HCT116 (cell line): ENCODE data around the gene PARD6G. TPM values are rescaled to one million over a fixed set of nuclear protein-coding genes. Genes with fewer than 3 reads are reported as not detected.

Experiments
- ATAC-seq: fragments of 200-7000 bp; cut with Tn5 transposase; 2 replicates; pipeline ENCODE4 v1.9.1; 2020; ENCODE audit warnings: mild to moderate bottlenecking, moderate library complexity
- BruUV-seq: library from RNA; stranded (reverse); fragments of 400-500 nt; replicated peaks from 2 replicates; lab custom pipeline; 2021; lab: Mats Ljungman, UMichigan
- CTCF ChIA-PET: fragments of 300-600 bp; sonication (Branson Sonifier 250); formaldehyde crosslinking; loops from one replicate; lab custom pipeline; 2021; ENCODE audit warnings: antibody characterized with exemption; lab: Charles Lee
- POLR2A ChIA-PET: fragments of 300-600, 350-600 bp; sonication (Branson Sonifier 250); formaldehyde crosslinking; loops from one replicate; lab custom pipeline; 2021; ENCODE audit warnings: antibody characterized with exemption; lab: Charles Lee
- RAD21 ChIA-PET, 2 experiments: fragments of 300-600 bp; sonication (Branson Sonifier 250); formaldehyde crosslinking; loops; one replicate each; lab custom pipeline; 2023; ENCODE audit warnings: low total read pairs in 2 of 2; ENCODE audit not compliant: uncharacterized antibody in 2 of 2, unreplicated experiment in 2 of 2, low non-redundant PET in 1 of 2; lab: Charles Lee
- DNase-seq: peaks from one replicate; pipeline ENCODE4 v3.0.0-alpha.2; 2010; ENCODE audit warnings: low read depth, low spot score
- H2AFZ ChIP-seq: fragments of 200-600 bp; shearing (Covaris generic), sonication (generic); 2 replicates; pipeline ENCODE4 v1.6.1; 2017; ENCODE audit warnings: low read depth, mixed run types, mixed read lengths, antibody characterized with exemption, low read length; ENCODE audit not compliant: poor library complexity, severe bottlenecking
- H3K27ac ChIP-seq: 2 replicates; pipeline ENCODE4 v1.5.1; 2012; ENCODE audit warnings: low read depth, low read length
- H3K27me3 ChIP-seq: fragments of 200-600 bp; sonication (generic); 2 replicates; pipeline ENCODE4 v1.6.1; 2016; ENCODE audit warnings: mixed run types, low read length, mixed read lengths; ENCODE audit not compliant: insufficient read depth
- H3K36me3 ChIP-seq, 2 experiments: fragments of 200-500 bp in 1 of 2; fragments of 200-600 bp in 1 of 2; sonication (Bioruptor generic) in 1 of 2; sonication (generic) in 1 of 2; 2 replicates each; pipeline versions ENCODE4 v1.5.1 to v1.6.1; 2014 to 2016; ENCODE audit warnings: low read length in 2 of 2, inconsistent platforms in 1 of 2, mixed read lengths in 1 of 2, mixed run types in 1 of 2; ENCODE audit not compliant: insufficient read depth in 2 of 2, control insufficient read depth in 1 of 2
- H3K4me1 ChIP-seq, 2 experiments: fragments of 200-600 bp in 1 of 2; sonication (generic) in 1 of 2; 2 replicates each; pipeline versions ENCODE4 v1.5.1 to v1.6.1; 2012 to 2017; ENCODE audit warnings: low read length in 2 of 2, inconsistent platforms in 1 of 2, mild to moderate bottlenecking in 1 of 2, mixed read lengths in 1 of 2, mixed run types in 1 of 2, moderate library complexity in 1 of 2; ENCODE audit not compliant: insufficient read depth in 2 of 2, control insufficient read depth in 1 of 2
- H3K4me2 ChIP-seq: fragments of 200-600 bp; sonication (generic); 2 replicates; pipeline ENCODE4 v1.6.1; 2017; ENCODE audit warnings: mixed run types, low read length, mixed read lengths
- H3K4me3 ChIP-seq, 2 experiments: fragments of 200-600 bp in 1 of 2; sonication (generic) in 1 of 2; replicated peaks in 1 of 2; 2 replicates each; pipeline ENCODE4 v1.5.1; 2011 to 2016; ENCODE audit warnings: low read length in 2 of 2, control low read depth in 1 of 2, low read depth in 1 of 2, mild to moderate bottlenecking in 1 of 2, mixed read lengths in 1 of 2, mixed run types in 1 of 2
- H3K79me2 ChIP-seq: fragments of 200-600 bp; sonication (generic); 2 replicates; pipeline ENCODE4 v1.6.1; 2017; ENCODE audit warnings: mild to moderate bottlenecking, mixed run types, low read length, moderate library complexity, mixed read lengths; ENCODE audit not compliant: insufficient read depth
- H3K9ac ChIP-seq: fragments of 200-600 bp; sonication (generic); 2 replicates; pipeline ENCODE4 v1.6.1; 2016; ENCODE audit warnings: low read length, mixed read lengths
- H3K9me2 ChIP-seq: fragments of 200-600 bp; sonication (generic), shearing (Covaris generic); 2 replicates; pipeline ENCODE4 v1.6.1; 2017; ENCODE audit warnings: mixed run types, mild to moderate bottlenecking, moderate library complexity; ENCODE audit not compliant: insufficient read depth
- H3K9me3 ChIP-seq, 2 experiments: fragments of 200-500 bp in 1 of 2; fragments of 200-600 bp in 1 of 2; sonication (Bioruptor generic) in 1 of 2; sonication (generic) in 1 of 2; 2 replicates each; pipeline ENCODE4 v1.6.1; 2014 to 2017; ENCODE audit warnings: low read length in 2 of 2, mixed read lengths in 2 of 2, inconsistent platforms in 1 of 2, low read depth in 1 of 2, mild to moderate bottlenecking in 1 of 2, mixed run types in 1 of 2, moderate library complexity in 1 of 2; ENCODE audit not compliant: control insufficient read depth in 1 of 2, insufficient read depth in 1 of 2
- H4K20me1 ChIP-seq: fragments of 200-600 bp; sonication (generic), shearing (Covaris generic); 2 replicates; pipeline ENCODE4 v1.6.1; 2017; ENCODE audit warnings: mixed run types, mild to moderate bottlenecking, moderate library complexity; ENCODE audit not compliant: insufficient read depth
- JUND ChIP-seq: IDR thresholded peaks from 2 replicates; pipeline ENCODE4 v1.6.1; 2012
- POLR2A ChIP-seq: IDR thresholded peaks from 2 replicates; pipeline ENCODE4 v1.7.0; 2011; ENCODE audit warnings: borderline replicate concordance; ENCODE audit not compliant: insufficient read depth, insufficient read length; ENCODE audit errors: extremely low read depth
- POLR2AphosphoS5 ChIP-seq: IDR thresholded peaks from 2 replicates; pipeline ENCODE4 v1.6.1; 2011; ENCODE audit warnings: mild to moderate bottlenecking, low read depth, low read length, moderate library complexity
- RAD21 ChIP-seq: IDR thresholded peaks from 2 replicates; pipeline ENCODE4 v1.6.1; 2012; ENCODE audit warnings: low read depth, mild to moderate bottlenecking
- SIN3A ChIP-seq: IDR thresholded peaks from 2 replicates; pipeline ENCODE4 v1.6.1; 2012; ENCODE audit warnings: low read depth
- SRF ChIP-seq: IDR thresholded peaks from 2 replicates; pipeline ENCODE4 v1.6.1; 2012; ENCODE audit warnings: low read depth
- intact Hi-C: fragments of 100-400 bp; cut with micrococcal nuclease; formaldehyde crosslinking; loops from 2 replicates; pipeline ENCODE4 v1.10.0; 2022
- total RNA-seq: library from RNA; stranded (reverse); gene quantifications from one replicate; pipeline ENCODE4 v1.2.1, GENCODE V29; 2021; ENCODE audit not compliant: unreplicated experiment
- TF ChIP-seq, protein P1 (sequence below), 3 experiments: fragments of 200-600 bp in 1 of 3; sonication (generic) in 1 of 3; IDR thresholded peaks in 2 of 3; conservative IDR thresholded peaks in 1 of 3; 2 replicates each; pipeline ENCODE4 v1.5.1; 2012 to 2017; ENCODE audit warnings: low read depth in 2 of 3, low read length in 2 of 3, antibody characterized with exemption in 1 of 3, borderline replicate concordance in 1 of 3, control low read depth in 1 of 3, mild to moderate bottlenecking in 1 of 3, mixed read lengths in 1 of 3, mixed run types in 1 of 3, moderate library complexity in 1 of 3; ENCODE audit not compliant: insufficient read depth in 1 of 3
- TF ChIP-seq, protein P2 (sequence below): IDR thresholded peaks from 2 replicates; pipeline ENCODE4 v1.6.1; 2012

Gene PARD6G
- total RNA-seq, 1 experiment from 2014 or later, result 12.8 TPM

DNA sequence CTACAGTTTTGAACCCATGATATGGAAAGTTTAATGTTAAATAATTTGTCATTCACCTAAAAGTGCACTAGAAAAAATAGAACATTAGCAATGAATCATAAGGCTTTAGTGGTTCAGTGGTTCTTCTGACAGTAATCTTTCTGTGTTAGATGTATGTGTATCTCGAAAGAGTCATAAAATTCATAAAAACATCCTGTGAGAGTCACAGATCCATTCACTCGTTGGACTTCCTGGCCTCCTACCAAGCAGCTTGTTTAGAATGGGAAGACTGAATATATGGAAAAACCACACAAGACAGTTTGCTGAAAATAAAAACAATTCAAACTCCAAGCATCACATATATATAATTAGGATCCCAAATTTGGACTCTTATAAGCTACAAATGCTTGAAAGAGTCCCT is 103.4 kb downstream of the PARD6G start:
- ATAC-seq, result no peak
- H2AFZ ChIP-seq, result no peak overlapping the region
- no peak overlapping the region for H3K27ac ChIP-seq
- CTCF ChIA-PET, result interaction anchor here (1.2 kb wide), 1 partner anchor 14 kb away, joined by 3 read pairs; no protein-coding TSS in a partner anchor
- peaks cover 5% of the 10 kb centered on the region; the same call in 1 of the 2 replicates for H4K20me1 ChIP-seq
- no peak overlapping the region for H3K9ac ChIP-seq
- H3K4me1 ChIP-seq, result no peaks in the 10 kb centered on the region
- H3K9me2 ChIP-seq, result no peaks in the 10 kb centered on the region
- no peak for TF ChIP-seq JUND
- TF ChIP-seq, protein P1, sequence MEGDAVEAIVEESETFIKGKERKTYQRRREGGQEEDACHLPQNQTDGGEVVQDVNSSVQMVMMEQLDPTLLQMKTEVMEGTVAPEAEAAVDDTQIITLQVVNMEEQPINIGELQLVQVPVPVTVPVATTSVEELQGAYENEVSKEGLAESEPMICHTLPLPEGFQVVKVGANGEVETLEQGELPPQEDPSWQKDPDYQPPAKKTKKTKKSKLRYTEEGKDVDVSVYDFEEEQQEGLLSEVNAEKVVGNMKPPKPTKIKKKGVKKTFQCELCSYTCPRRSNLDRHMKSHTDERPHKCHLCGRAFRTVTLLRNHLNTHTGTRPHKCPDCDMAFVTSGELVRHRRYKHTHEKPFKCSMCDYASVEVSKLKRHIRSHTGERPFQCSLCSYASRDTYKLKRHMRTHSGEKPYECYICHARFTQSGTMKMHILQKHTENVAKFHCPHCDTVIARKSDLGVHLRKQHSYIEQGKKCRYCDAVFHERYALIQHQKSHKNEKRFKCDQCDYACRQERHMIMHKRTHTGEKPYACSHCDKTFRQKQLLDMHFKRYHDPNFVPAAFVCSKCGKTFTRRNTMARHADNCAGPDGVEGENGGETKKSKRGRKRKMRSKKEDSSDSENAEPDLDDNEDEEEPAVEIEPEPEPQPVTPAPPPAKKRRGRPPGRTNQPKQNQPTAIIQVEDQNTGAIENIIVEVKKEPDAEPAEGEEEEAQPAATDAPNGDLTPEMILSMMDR (IDR thresholded peaks at IDR 0.05 in 2 of 3, conservative IDR thresholded peaks at IDR 0.05 in 1 of 3; ENCODE audit: borderline replicate concordance in 1 of 3, insufficient read depth in 1 of 3, low read depth in 2 of 3, low read length in 2 of 3), result no peak
- TF ChIP-seq, protein P2, sequence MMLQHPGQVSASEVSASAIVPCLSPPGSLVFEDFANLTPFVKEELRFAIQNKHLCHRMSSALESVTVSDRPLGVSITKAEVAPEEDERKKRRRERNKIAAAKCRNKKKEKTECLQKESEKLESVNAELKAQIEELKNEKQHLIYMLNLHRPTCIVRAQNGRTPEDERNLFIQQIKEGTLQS, result no peak
- TF ChIP-seq SIN3A, result no peak
- TF ChIP-seq POLR2A, result no peak
- TF ChIP-seq, all 23 proteins: peak for 0
- no TSS peak for BruUV-seq
- DNase-seq, result no peak
- H3K9me3 ChIP-seq, result no peaks in the 10 kb centered on the region
- H3K36me3 ChIP-seq, result peaks cover 11 to 15% of the 10 kb centered on the region in 2 experiments
- H3K79me2 ChIP-seq, result peaks cover 12% of the 10 kb centered on the region; the same call in 1 of the 2 replicates
- no peaks in the 10 kb centered on the region for H3K27me3 ChIP-seq
- intact Hi-C loops, result no loop called here
- RAD21 ChIA-PET, result no interaction called here
- no peak overlapping the region for H3K4me2 ChIP-seq
- POLR2A ChIA-PET, result no interaction called here
- no peak overlapping the region for H3K4me3 ChIP-seq

DNA sequence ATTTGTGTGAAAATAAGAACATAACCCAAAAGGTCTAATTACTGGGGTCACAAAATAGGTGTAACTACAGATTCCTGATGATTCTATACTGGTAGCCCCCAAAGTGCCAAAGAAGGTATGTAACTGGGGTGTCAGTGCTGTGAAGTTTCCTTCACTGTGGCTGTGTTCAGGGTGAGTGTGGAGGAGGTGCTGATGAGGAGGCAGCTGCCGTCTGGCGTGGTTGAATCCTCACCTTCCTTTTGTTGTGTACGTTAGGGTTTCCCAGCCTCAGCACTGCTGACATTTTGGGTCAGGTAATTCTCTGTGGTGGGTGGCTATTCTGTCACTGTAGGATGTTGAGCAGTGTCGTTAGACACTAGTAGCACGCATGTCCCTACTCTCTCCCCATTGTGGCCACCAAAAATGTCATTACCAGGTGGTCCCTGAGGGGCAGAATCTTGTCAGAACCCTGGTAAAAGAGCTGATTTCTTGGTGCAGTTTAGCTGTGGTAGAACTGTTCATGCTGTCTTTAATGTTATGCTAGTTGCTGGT is 106.8 kb downstream of the PARD6G start:
- intact Hi-C loops, result no loop called here
- no peak overlapping the region for H2AFZ ChIP-seq
- peaks cover 9% of the 10 kb centered on the region; the same call in 1 of the 2 replicates for H4K20me1 ChIP-seq
- H3K27ac ChIP-seq, result no peak overlapping the region
- H3K36me3 ChIP-seq, result peaks cover 37 to 45% of the 10 kb centered on the region in 2 experiments
- H3K4me2 ChIP-seq, result no peak overlapping the region
- no peaks in the 10 kb centered on the region for H3K9me2 ChIP-seq
- no peaks in the 10 kb centered on the region for H3K9me3 ChIP-seq
- ChIA-PET RAD21 (no interaction called here), CTCF (no interaction called here), POLR2A (no interaction called here)
- H3K9ac ChIP-seq, result no peak overlapping the region
- no peak overlapping the region for H3K4me3 ChIP-seq
- DNase-seq (no peak), ATAC-seq (no peak)
- H3K27me3 ChIP-seq, result no peaks in the 10 kb centered on the region
- peaks cover 40% of the 10 kb centered on the region; the same call in 1 of the 2 replicates for H3K79me2 ChIP-seq
- no TSS peak for BruUV-seq
- TF ChIP-seq POLR2AphosphoS5, result no peak
- TF ChIP-seq RAD21, result no peak
- no peak for TF ChIP-seq SRF
- H3K4me1 ChIP-seq, result no peaks in the 10 kb centered on the region
